H1 (cell line): ENCODE measurements around the gene TMPRSS13. TPM values are rescaled to one million over a fixed set of nuclear protein-coding genes. Genes with fewer than 3 reads are reported as not detected.

ENCODE experiments used
- CTCF ChIA-PET: fragments of 300-600 bp; sonication (Branson Sonifier 250); formaldehyde crosslinking; loops from one replicate; lab custom pipeline; 2021; ENCODE audit not compliant: partially characterized antibody; lab: Charles Lee
- POLR2A ChIA-PET: fragments of 300-600 bp; sonication (Branson Sonifier 250); formaldehyde crosslinking; loops from one replicate; lab custom pipeline; 2021; ENCODE audit warnings: inconsistent platforms; ENCODE audit not compliant: partially characterized antibody; lab: Charles Lee
- DNase-seq, 2 experiments: peaks; one replicate each; pipeline versions ENCODE4 v3.0.0 to v3.0.0-alpha.2; 2010 to 2022; ENCODE audit warnings: low spot score in 2 of 2, low read depth in 1 of 2, mixed read lengths in 1 of 2
- FAIRE-seq: peaks from 2 replicates; lab custom pipeline; 2011; peaks lifted over from hg19 to GRCh38; lab: Jason Lieb, UNC
- H2AFZ ChIP-seq: 2 replicates; pipeline ENCODE4 v1.8.1; 2012; ENCODE audit warnings: low read length, inconsistent platforms
- H2AK5ac ChIP-seq: 2 replicates; pipeline ENCODE4 v1.6.1; 2013; ENCODE audit warnings: low read depth, low read length
- H2BK120ac ChIP-seq: replicated peaks from 2 replicates; pipeline ENCODE3; 2013; ENCODE audit warnings: low read depth, low read length, inconsistent platforms
- H2BK12ac ChIP-seq: 2 replicates; pipeline ENCODE4 v1.6.1; 2013; ENCODE audit warnings: low read depth, low read length
- H2BK15ac ChIP-seq: 2 replicates; pipeline ENCODE4 v1.6.1; 2013; ENCODE audit warnings: low read length
- H2BK20ac ChIP-seq: 2 replicates; pipeline ENCODE4 v1.6.1; 2013; ENCODE audit warnings: low read length
- H2BK5ac ChIP-seq: 2 replicates; pipeline ENCODE4 v1.6.1; 2013; ENCODE audit warnings: low read depth, low read length
- H3K14ac ChIP-seq: 2 replicates; pipeline ENCODE4 v1.6.1; 2013; ENCODE audit warnings: inconsistent platforms; ENCODE audit not compliant: insufficient read length
- H3K18ac ChIP-seq: 2 replicates; pipeline ENCODE4 v1.6.1; 2013; ENCODE audit warnings: low read length; ENCODE audit errors: extremely low read depth
- H3K23ac ChIP-seq: 2 replicates; pipeline ENCODE4 v1.6.1; 2013; ENCODE audit warnings: inconsistent platforms; ENCODE audit not compliant: insufficient read length
- H3K23me2 ChIP-seq: 2 replicates; pipeline ENCODE4 v1.6.1; 2013; ENCODE audit warnings: low read depth, low read length
- H3K27ac ChIP-seq: 2 replicates; pipeline ENCODE4 v1.6.1; 2011; ENCODE audit warnings: low read depth, low read length, inconsistent platforms
- H3K27me3 ChIP-seq, 4 experiments: replicated peaks in 1 of 4; 1 replicate in 1 of 4; 2 replicates in 3 of 4; pipeline versions ENCODE4 v1.6.1 to v1.8.1; 2011 to 2013; ENCODE audit warnings: low read length in 3 of 4, mild to moderate bottlenecking in 3 of 4, inconsistent platforms in 2 of 4, mixed read lengths in 2 of 4, moderate library complexity in 1 of 4; ENCODE audit not compliant: control insufficient read depth in 3 of 4, insufficient read depth in 3 of 4; ENCODE audit errors: extremely low read depth in 1 of 4
- H3K36me3 ChIP-seq, 4 experiments: 2 replicates each; pipeline versions ENCODE4 v1.6.1 to v1.8.1; 2011 to 2013; ENCODE audit warnings: mild to moderate bottlenecking in 4 of 4, low read length in 3 of 4, moderate library complexity in 2 of 4, control low read depth in 1 of 4, inconsistent platforms in 1 of 4; ENCODE audit not compliant: insufficient read depth in 4 of 4, control insufficient read depth in 2 of 4
- H3K4ac ChIP-seq: replicated peaks from 2 replicates; pipeline ENCODE3; 2013; ENCODE audit warnings: low read length, low read depth, mixed read lengths, inconsistent platforms; ENCODE audit not compliant: insufficient read length
- H3K4me1 ChIP-seq, 4 experiments: replicated peaks in 1 of 4; 1 replicate in 1 of 4; 2 replicates in 3 of 4; pipeline versions ENCODE4 v1.6.1 to v1.8.1; 2011 to 2013; ENCODE audit warnings: low read length in 3 of 4, inconsistent platforms in 2 of 4, mixed read lengths in 1 of 4; ENCODE audit not compliant: insufficient read depth in 4 of 4, control insufficient read depth in 3 of 4
- H3K4me2 ChIP-seq, 2 experiments: 2 replicates each; pipeline versions ENCODE4 v1.6.1 to v1.8.1; 2011 to 2013; ENCODE audit warnings: low read depth in 2 of 2, low read length in 2 of 2, control low read depth in 1 of 2, inconsistent platforms in 1 of 2, mild to moderate bottlenecking in 1 of 2; ENCODE audit not compliant: insufficient read depth in 1 of 2
- H3K4me3 ChIP-seq, 4 experiments: fragments of 200-600, 300-600 bp in 1 of 4; sonication (generic), shearing (Covaris generic), sonication (Bioruptor Twin) in 1 of 4; 2 replicates each; pipeline versions ENCODE4 v1.5.1 to v1.8.1; 2011 to 2016; ENCODE audit warnings: low read length in 4 of 4, low read depth in 3 of 4, control low read depth in 2 of 4, inconsistent platforms in 2 of 4, mild to moderate bottlenecking in 2 of 4, mixed read lengths in 1 of 4, moderate library complexity in 1 of 4; ENCODE audit not compliant: insufficient read depth in 2 of 4; ENCODE audit errors: extremely low read depth in 1 of 4
- H3K56ac ChIP-seq: replicated peaks from 2 replicates; pipeline ENCODE3; 2013; ENCODE audit warnings: low read depth, mild to moderate bottlenecking, mixed read lengths, low read length, inconsistent platforms; ENCODE audit not compliant: insufficient read length
- H3K79me1 ChIP-seq: 2 replicates; pipeline ENCODE4 v1.6.1; 2013; ENCODE audit warnings: low read depth, low read length, control low read depth
- H3K79me2 ChIP-seq, 2 experiments: 2 replicates each; pipeline versions ENCODE4 v1.6.1 to v1.8.1; 2012 to 2013; ENCODE audit warnings: low read length in 2 of 2, mild to moderate bottlenecking in 2 of 2, inconsistent platforms in 1 of 2; ENCODE audit not compliant: insufficient read depth in 2 of 2, control insufficient read depth in 1 of 2
- H3K9ac ChIP-seq, 4 experiments: replicated peaks in 1 of 4; 1 replicate in 1 of 4; 2 replicates in 3 of 4; pipeline versions ENCODE4 v1.6.1 to v1.8.1; 2011 to 2013; ENCODE audit warnings: low read depth in 3 of 4, low read length in 3 of 4, control low read depth in 2 of 4, mild to moderate bottlenecking in 2 of 4, moderate library complexity in 2 of 4, inconsistent platforms in 1 of 4; ENCODE audit errors: extremely low read depth in 1 of 4
- H3K9me3 ChIP-seq, 2 experiments: 2 replicates each; pipeline versions ENCODE4 v1.6.1 to v1.8.1; 2012 to 2013; ENCODE audit warnings: mild to moderate bottlenecking in 2 of 2, moderate library complexity in 2 of 2, control low read depth in 1 of 2, inconsistent platforms in 1 of 2, low read depth in 1 of 2, low read length in 1 of 2, mixed read lengths in 1 of 2; ENCODE audit not compliant: insufficient read depth in 2 of 2
- H4K20me1 ChIP-seq, 2 experiments: replicated peaks in 1 of 2; 2 replicates each; pipeline versions ENCODE3 to v1.8.1; 2011 to 2013; ENCODE audit warnings: inconsistent platforms in 2 of 2, low read length in 2 of 2, mild to moderate bottlenecking in 1 of 2; ENCODE audit not compliant: insufficient read depth in 2 of 2, control insufficient read depth in 1 of 2
- H4K5ac ChIP-seq: 2 replicates; pipeline ENCODE4 v1.6.1; 2013; ENCODE audit warnings: low read length, low read depth, mixed read lengths, inconsistent platforms; ENCODE audit not compliant: insufficient read length
- H4K8ac ChIP-seq: 2 replicates; pipeline ENCODE4 v1.8.0; 2013; ENCODE audit warnings: mild to moderate bottlenecking, moderate library complexity, low read length, inconsistent platforms; ENCODE audit not compliant: insufficient read depth; ENCODE audit errors: extremely low read depth
- H4K91ac ChIP-seq: replicated peaks from 2 replicates; pipeline ENCODE3; 2013; ENCODE audit warnings: low read length, mixed read lengths, inconsistent platforms; ENCODE audit not compliant: insufficient read length
- BACH1 ChIP-seq: IDR thresholded peaks from 2 replicates; pipeline ENCODE4 v1.6.1; 2012; ENCODE audit warnings: low read length, improper control_type of control experiment
- JUN ChIP-seq: IDR thresholded peaks from 2 replicates; pipeline ENCODE4 v1.6.1; 2011; ENCODE audit warnings: low read depth, mild to moderate bottlenecking, improper control_type of control experiment, low read length
- KDM4A ChIP-seq: IDR thresholded peaks from one replicate; pipeline ENCODE4 v1.7.1; 2012; ENCODE audit warnings: low read depth, mild to moderate bottlenecking, moderate library complexity, low read length, inconsistent platforms; ENCODE audit not compliant: severe bottlenecking
- TBP ChIP-seq: IDR thresholded peaks from 2 replicates; pipeline ENCODE4 v1.6.1; 2011; ENCODE audit warnings: low read depth, low read length, improper control_type of control experiment
- WGBS, 2 experiments: shearing (Covaris generic) in 1 of 2; methylation state at CpG; one replicate each; pipeline versions ENCODE4 v1.1.6 to v1.1.7; 2013 to 2015; ENCODE audit warnings: low lambda C conversion rate in 2 of 2, mixed read lengths in 2 of 2, inconsistent platforms in 1 of 2, low coverage in 1 of 2, missing lambda C conversion rate in 1 of 2; ENCODE audit not compliant: insufficient replicate concordance in 2 of 2, insufficient coverage in 1 of 2, insufficient read length in 1 of 2; ENCODE audit errors: extremely low coverage in 1 of 2, missing lambda C conversion rate in 1 of 2; 5-methylcytosine and 5-hydroxymethylcytosine counted together
- polyA plus RNA-seq, 7 experiments: library from polyadenylated mRNA; depleted of rRNA in 3 of 7; stranded (reverse) in 5 of 7; unstranded in 2 of 7; fragments of >200 nt in 5 of 7; fragments of 200-250 nt in 2 of 7; gene quantifications; 1 replicate in 5 of 7; 2 replicates in 1 of 7; 4 replicates in 1 of 7; pipeline versions ENCODE4 v1.2.1 to v1.2.3, GENCODE V29; 2011 to 2013; ENCODE audit warnings: missing spikeins in 2 of 7, mixed read lengths in 2 of 7
- total RNA-seq: library from RNA; stranded (reverse); fragmentation: NEBNext Ultra II Directional; extraction: Animal tissue kit (Norgen Biotek cat#: 25700); gene quantifications from 2 replicates; pipeline ENCODE4 v1.2.1, GENCODE V29; 2021

TMPRSS13 gene
- total and polyA plus RNA-seq, 2 of the 8 experiments (the other 6 are each of a cell fraction or from before 2014, with no cell fraction given), result 0.61 to 0.79 TPM

DNA sequence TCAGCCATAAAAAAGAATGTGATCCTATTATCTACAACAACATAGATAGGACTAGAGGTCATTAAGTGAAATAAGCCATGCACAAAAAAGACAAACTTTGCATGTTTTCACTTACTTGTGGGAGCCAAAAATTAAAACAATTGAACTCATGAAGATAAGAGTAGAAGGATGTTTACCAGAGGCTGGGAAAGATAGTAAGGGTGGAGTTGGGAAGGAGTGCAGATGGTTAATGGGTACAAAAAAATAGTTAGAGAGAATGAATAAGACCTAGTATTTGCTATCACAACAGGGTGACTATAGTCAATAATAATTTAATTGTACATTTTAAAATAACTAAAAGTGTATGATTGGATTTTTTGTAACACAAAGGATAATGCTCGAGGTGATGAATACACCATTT, 29.7 kb upstream of the TMPRSS13 start:
- H2AFZ ChIP-seq, result no peak overlapping the region
- no peaks in the 10 kb centered on the region for H3K9me3 ChIP-seq
- no peak overlapping the region for H3K14ac ChIP-seq
- no peak for TF ChIP-seq JUN
- TF ChIP-seq BACH1, result no peak
- no peak for TF ChIP-seq KDM4A
- no peak for TF ChIP-seq TBP
- H2BK5ac ChIP-seq, result no peak overlapping the region
- no peak overlapping the region for H3K23ac ChIP-seq
- ChIA-PET CTCF (no interaction called here), POLR2A (no interaction called here)
- H4K91ac ChIP-seq, result no peak overlapping the region
- no peaks in the 10 kb centered on the region for H3K23me2 ChIP-seq
- H3K18ac ChIP-seq, result no peak overlapping the region
- H4K8ac ChIP-seq, result no peak overlapping the region
- H2BK20ac ChIP-seq, result no peak overlapping the region
- no peak overlapping the region for H3K27ac ChIP-seq
- no peaks in the 10 kb centered on the region for H3K79me1 ChIP-seq
- no peak overlapping the region for H3K4ac ChIP-seq
- FAIRE-seq, result no peak
- H2BK12ac ChIP-seq, result no peak overlapping the region
- no peaks in the 10 kb centered on the region for H3K36me3 ChIP-seq
- no peak for DNase-seq
- H3K79me2 ChIP-seq, result no peaks in the 10 kb centered on the region
- H3K27me3 ChIP-seq, result no peaks in the 10 kb centered on the region
- H3K9ac ChIP-seq, result no peak overlapping the region
- H2BK120ac ChIP-seq, result no peak overlapping the region
- H3K4me1 ChIP-seq, result no peaks in the 10 kb centered on the region
- no peak overlapping the region for H3K4me2 ChIP-seq
- no peak overlapping the region for H2AK5ac ChIP-seq
- H3K56ac ChIP-seq, result no peak overlapping the region
- no peak overlapping the region for H2BK15ac ChIP-seq
- WGBS, 2 experiments, result 97% methylated on average over 1 of the region's 1 CpG; no CpG with 5 or more reads in 1 of the 2 experiments
- H4K5ac ChIP-seq, result no peak overlapping the region
- no peak overlapping the region for H3K4me3 ChIP-seq
- H4K20me1 ChIP-seq, result no peaks in the 10 kb centered on the region
